HG02623 (cell line): ENCODE data around the gene EIF1AD.
"Not testable (repeated sequence)": the region's sequence is repeated elsewhere in the genome, so short reads cannot be mapped to it uniquely, and the experiment has no call there.

Experiments
- ATAC-seq: cut with Tn5 transposase; IDR thresholded peaks from one replicate; pipeline ENCODE4 v1.9.1; 2021; ENCODE audit warnings: moderate library complexity; ENCODE audit not compliant: unreplicated experiment

Gene EIF1AD

DNA sequence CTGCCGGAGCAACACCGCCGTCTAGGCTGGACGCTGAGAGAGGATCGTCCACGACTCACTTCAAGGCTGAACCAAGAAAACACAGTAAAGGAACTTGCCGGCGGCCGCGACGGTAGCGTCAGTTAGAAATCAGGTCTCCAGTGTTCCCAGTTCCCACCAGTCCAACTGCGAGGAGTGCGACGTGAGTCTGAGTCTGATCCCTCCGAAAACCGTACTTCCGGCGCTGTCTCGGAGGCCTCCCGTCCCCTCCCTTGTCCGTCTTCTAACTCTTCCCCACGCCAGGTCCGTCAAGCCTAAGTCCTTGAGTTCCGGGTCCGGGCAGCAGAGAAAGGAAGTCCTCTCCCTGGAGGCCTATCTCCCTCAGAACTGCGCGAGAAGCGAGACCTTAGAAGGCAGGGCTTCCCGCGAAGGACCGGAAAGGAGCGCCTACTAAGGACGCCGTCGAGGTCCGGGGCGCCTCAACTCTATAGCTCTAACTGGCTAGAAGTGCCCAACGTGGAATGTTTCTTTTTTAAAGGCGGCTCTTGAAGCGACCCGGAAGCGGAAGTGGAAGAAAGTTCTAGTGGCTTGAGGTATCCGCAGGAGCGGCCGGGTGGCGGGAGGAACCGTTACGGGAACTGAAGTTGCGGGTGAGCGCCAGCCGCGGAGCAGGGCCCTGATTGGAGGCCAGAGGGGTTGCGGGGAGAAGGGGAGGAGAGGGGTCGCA, at the start of gene EIF1AD, which contains the start of gene BANF1:
EIF1AD (minus strand) TSS at position 216 of the 706 bp plus-strand sequence. CDS start 1,768 bp downstream, outside the sequence.
BANF1 (plus strand) TSS at position 562 of the 706 bp plus-strand sequence. CDS start 748 bp downstream, outside the sequence.
- ATAC-seq, result peak; percentile 85

GRCh38 chr11:66051371-66051765, 49.4 kb upstream of the EIF1AD start:
- no peak for ATAC-seq

- ATAC-seq, result no peak
These were observed 48.7 kb upstream of the EIF1AD start for GRCh38 chr11:66050581-66051231.

DNA sequence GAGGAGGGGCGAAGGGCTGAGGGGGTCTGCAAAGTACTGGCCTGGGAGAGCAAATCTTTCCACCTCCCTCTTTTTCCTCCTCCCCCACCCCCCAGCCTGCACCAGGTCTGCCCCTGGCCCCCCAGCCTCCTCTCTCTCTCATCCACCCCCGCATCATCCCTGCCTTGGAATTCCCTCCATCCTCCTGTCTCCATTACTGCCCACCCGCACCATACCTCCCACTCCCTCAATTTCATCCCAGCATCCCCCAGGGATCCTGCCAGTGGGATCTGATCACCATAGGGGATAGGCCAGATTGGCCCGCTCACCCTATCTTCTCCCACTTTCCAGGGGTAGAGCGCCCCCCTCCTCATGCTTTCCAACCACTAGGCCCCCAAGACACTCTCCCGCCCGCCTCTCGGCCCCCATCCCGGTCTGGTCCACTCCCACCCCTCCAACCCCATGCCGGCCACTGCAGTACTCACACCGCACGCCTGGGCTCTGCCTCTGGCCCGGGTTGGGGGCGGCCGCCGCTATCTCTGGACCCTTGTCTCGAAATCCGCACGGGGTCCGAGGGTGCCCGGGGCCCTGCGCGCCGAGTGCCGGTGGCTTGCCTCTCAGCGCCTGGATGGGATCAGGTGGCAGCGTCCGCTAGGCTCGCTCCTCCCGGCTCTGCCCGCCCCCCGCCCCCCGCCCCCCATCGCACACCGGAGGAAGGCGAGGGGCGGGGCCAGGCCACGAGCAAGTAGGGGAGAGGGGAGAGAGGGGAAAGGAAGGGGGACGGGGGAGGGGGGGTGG, 46.8 kb upstream of the EIF1AD start, which contains the start of gene GAL3ST3:
GAL3ST3 (minus strand) TSS at position 615 of the 777 bp plus-strand sequence. CDS start 3,746 bp downstream, outside the sequence.
- ATAC-seq, result no peak

- no peak for ATAC-seq
These were observed 45.8 kb upstream of the EIF1AD start for GRCh38 chr11:66047541-66048365.

DNA sequence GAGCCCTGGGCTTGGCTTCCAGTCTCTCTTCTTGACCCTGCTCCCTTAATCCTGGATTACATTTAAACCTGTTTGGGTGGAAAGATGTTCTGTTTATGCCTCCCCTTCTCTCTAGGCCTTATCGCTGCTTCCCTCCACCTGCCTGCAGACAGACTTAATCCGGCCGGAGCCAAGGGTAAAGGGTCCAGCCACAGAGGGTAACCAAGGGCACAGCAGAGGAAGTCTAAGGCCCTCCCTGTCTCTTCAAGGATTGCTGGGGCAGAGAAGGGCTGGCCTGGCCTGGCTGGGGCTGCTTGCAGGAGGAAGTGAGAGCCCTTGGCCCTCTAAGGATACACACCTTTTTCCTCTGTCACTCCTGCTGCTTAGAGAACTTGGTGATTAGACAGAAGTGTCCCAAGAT, 44.9 kb upstream of the EIF1AD start:
- ATAC-seq, result no peak

DNA sequence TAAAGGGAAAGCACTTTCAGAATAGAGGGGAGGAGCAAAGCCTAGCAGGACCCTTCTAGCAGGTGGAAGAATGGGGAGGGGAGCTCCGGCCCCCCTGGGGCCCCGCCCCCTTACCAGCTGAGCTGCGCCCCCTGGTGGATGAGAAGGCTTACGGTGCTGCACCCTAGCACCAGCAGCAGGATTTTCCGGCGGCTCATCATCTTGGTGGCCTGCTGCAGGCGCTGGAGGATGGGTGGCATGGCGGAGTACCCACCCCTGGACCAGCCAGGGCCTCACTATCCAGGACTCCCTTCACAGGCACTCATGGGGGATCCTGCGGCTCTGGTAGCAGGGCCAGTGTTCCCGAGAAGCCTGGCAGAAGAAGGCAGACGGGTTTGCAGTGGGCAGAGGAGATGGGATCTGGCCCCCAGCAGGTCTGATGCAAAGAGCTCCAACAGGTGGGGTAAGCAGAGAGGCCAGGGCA, 43.3 kb upstream of the EIF1AD start:
- ATAC-seq, result peak; percentile 66

GRCh38 chr11:66044757-66045156, 42.8 kb upstream of the EIF1AD start:
- no peak for ATAC-seq

GRCh38 chr11:66042996-66043906, 41.3 kb upstream of the EIF1AD start:
- ATAC-seq, result no peak

- no peak for ATAC-seq
These were observed 40.5 kb upstream of the EIF1AD start for GRCh38 chr11:66042227-66042995.

GRCh38 chr11:66039765-66040164, 37.8 kb upstream of the EIF1AD start:
- ATAC-seq, result no peak

DNA sequence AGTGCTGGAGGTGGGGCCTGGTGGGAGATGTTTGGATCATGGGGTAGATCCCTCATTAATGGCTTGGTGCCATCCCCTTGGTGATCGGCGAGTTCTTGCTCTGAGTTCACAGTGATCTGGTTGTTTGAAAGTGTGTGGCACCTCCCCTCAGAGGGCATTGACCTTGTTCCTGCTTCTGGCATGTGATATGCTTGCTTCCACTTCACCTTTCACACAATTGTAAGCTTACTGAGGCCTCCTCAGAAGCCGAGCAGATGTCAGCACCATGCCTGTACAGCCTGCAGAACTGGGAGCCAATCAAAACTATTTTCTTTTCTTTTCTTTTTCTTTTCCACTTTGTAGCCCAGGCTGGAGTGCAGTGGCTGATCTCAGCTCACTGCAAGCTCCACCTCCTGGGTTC, 35.4 kb upstream of the EIF1AD start:
- no peak for ATAC-seq

DNA sequence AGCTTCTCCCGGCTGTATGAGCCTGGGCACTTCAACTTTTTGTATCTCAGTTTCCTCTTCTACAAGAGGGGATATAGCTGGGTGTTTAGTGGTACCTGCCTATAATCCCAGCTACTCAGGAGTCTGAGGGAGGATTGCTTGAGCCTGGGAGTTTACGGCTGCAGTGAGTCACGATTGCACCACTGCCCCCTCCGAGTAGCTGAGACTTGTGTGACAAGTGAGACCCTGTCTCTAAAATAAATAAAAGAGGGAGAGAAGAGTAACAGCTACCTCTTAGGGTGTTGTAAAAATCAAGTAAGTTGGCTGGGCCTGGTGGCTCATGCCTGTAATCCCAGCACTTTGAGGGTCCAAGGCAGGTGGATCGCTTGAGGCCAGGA, 34.4 kb upstream of the EIF1AD start:
- no peak for ATAC-seq

DNA sequence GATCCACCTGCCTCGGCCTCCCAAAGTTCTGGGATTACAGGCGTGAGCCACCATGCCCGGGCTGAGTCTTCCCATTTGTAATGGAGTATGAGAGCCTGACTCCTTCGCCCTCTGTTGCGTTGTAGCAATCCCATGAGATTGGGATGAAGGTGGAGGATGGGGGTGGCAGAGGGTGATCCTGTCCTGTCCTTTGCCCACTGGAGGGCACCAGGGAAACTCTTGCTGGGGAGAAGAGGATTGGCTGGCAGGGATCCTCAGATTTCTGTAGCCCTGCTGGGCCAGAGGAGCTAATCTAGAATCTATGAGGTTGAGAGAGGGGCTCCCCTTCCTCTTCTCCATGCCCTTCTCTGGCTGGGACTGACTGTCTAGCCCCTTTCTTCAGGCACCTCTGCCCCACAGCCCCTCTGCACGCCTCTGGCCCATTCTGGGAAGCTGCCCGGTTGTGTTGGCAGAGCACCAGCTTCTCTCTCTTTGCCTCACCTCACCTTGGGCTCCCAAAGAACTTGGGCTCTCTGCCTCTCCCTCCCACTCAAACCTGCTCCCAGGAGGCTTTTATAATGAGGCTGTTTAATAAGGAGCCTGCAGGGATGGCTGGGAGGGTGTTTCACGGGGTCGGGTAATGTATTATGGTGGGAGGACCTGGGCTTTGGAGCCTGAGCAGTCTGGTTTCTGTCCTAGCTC, 33.8 kb upstream of the EIF1AD start:
- no peak for ATAC-seq

- ATAC-seq, result no peak
These were observed 31.2 kb upstream of the EIF1AD start for GRCh38 chr11:66032957-66033735.

GRCh38 chr11:66026017-66026529, 24.1 kb upstream of the EIF1AD start, which contains the start of gene CATSPER1:
Gene CATSPER1 (minus strand): TSS chr11:66026479. CDS start chr11:66026379, 100 bp downstream.
- no peak for ATAC-seq

DNA sequence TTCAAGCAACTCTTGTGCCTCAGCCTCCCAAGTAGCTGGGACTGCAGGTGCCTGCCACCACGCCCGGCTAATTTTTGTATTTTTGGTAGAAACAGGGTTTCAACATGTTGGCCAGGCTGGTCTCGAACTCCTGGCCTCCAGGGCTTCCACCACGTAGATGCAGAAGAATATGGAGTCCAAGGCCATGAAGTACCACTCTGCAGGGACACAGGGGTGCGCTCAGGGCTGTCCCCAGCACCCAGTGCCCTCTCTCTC, 21.2 kb upstream of the EIF1AD start:
- ATAC-seq, result not testable (repeated sequence)
